MM.1S (cell line): Measurements from ENCODE around the gene TTR.

Experiments used
- EZH2 ChIP-seq: fragments of 300-600 bp; sonication (generic); optimal IDR thresholded peaks from 2 replicates; pipeline ENCODE3; 2017; ENCODE audit warnings: low read depth, mild to moderate bottlenecking, antibody characterized with exemption, low read length, mixed read lengths
- TF ChIP-seq, protein P1 (sequence below): fragments of 300-600 bp; sonication (generic); IDR thresholded peaks from 2 replicates; pipeline ENCODE4 v1.5.1; 2016; ENCODE audit warnings: antibody characterized with exemption, low read length, mixed read lengths

GRCh38 chr18:31634331-31634713, 42.6 kb downstream of the TTR start:
- TF ChIP-seq, protein P1, sequence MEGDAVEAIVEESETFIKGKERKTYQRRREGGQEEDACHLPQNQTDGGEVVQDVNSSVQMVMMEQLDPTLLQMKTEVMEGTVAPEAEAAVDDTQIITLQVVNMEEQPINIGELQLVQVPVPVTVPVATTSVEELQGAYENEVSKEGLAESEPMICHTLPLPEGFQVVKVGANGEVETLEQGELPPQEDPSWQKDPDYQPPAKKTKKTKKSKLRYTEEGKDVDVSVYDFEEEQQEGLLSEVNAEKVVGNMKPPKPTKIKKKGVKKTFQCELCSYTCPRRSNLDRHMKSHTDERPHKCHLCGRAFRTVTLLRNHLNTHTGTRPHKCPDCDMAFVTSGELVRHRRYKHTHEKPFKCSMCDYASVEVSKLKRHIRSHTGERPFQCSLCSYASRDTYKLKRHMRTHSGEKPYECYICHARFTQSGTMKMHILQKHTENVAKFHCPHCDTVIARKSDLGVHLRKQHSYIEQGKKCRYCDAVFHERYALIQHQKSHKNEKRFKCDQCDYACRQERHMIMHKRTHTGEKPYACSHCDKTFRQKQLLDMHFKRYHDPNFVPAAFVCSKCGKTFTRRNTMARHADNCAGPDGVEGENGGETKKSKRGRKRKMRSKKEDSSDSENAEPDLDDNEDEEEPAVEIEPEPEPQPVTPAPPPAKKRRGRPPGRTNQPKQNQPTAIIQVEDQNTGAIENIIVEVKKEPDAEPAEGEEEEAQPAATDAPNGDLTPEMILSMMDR, result no peak
- TF ChIP-seq EZH2, result no peak
